Gastroesophageal sphincter (tissue), 3 donors: Measurements from ENCODE around the gene POFUT2.

Experiments
- CTCF ChIP-seq, 4 experiments: fragments of 200-600 bp in 2 of 4; fragments of 450-650 bp in 2 of 4; sonication (generic) in 1 of 4; IDR thresholded peaks; one replicate each; pipeline ENCODE4 v1.5.1; 2017 to 2019; ENCODE audit warnings: antibody characterized with exemption in 4 of 4, mild to moderate bottlenecking in 2 of 4, moderate library complexity in 2 of 4
- EP300 ChIP-seq: sonication (generic); formaldehyde crosslinking; IDR thresholded peaks from one replicate; pipeline ENCODE4 v1.6.1; 2017; ENCODE audit warnings: antibody characterized with exemption, mild to moderate bottlenecking
- POLR2A ChIP-seq, 2 donors: fragments of 450-650 bp; IDR thresholded peaks; one replicate each; pipeline ENCODE4 v1.6.1; 2017; ENCODE audit warnings: antibody characterized with exemption in 2 of 2, mild to moderate bottlenecking in 2 of 2, moderate library complexity in 1 of 2
- POLR2AphosphoS5 ChIP-seq: sonication (generic); formaldehyde crosslinking; IDR thresholded peaks from one replicate; pipeline ENCODE4 v1.6.1; 2017; ENCODE audit warnings: antibody characterized with exemption

GRCh38 chr21:45279446-45280177 lies 8.1 kb downstream of the POFUT2 start:
- TF ChIP-seq CTCF (IDR thresholded peaks at IDR 0.05) (no peak), POLR2A (IDR thresholded peaks at IDR 0.05) (no peak), POLR2AphosphoS5 (no peak), EP300 (no peak)
